ENCODE measurements around the gene SH2D3A.
"Not testable (repeated sequence)": the region's sequence is repeated elsewhere in the genome, so short reads cannot be mapped to it uniquely, and the experiment has no call there.

The SH2D3A gene

GRCh38 chr19:6776999-6777398, 9.8 kb upstream of the SH2D3A start:
- no peak overlapping the region for H3K4me3 ChIP-seq (replicated peaks; ENCODE audit: low read depth, low read length)
- no peak for DNase-seq (ENCODE audit: low read depth)
- TF ChIP-seq CTCF (IDR thresholded peaks at IDR 0.05; ENCODE audit: low read length, missing control alignments) = no peak

- not testable (repeated sequence) for DNase-seq (ENCODE audit: low read depth); H3K4me3 ChIP-seq (replicated peaks; ENCODE audit: low read depth, low read length)
These were observed 8.8 kb upstream of the SH2D3A start for GRCh38 chr19:6776045-6776444.

DNA sequence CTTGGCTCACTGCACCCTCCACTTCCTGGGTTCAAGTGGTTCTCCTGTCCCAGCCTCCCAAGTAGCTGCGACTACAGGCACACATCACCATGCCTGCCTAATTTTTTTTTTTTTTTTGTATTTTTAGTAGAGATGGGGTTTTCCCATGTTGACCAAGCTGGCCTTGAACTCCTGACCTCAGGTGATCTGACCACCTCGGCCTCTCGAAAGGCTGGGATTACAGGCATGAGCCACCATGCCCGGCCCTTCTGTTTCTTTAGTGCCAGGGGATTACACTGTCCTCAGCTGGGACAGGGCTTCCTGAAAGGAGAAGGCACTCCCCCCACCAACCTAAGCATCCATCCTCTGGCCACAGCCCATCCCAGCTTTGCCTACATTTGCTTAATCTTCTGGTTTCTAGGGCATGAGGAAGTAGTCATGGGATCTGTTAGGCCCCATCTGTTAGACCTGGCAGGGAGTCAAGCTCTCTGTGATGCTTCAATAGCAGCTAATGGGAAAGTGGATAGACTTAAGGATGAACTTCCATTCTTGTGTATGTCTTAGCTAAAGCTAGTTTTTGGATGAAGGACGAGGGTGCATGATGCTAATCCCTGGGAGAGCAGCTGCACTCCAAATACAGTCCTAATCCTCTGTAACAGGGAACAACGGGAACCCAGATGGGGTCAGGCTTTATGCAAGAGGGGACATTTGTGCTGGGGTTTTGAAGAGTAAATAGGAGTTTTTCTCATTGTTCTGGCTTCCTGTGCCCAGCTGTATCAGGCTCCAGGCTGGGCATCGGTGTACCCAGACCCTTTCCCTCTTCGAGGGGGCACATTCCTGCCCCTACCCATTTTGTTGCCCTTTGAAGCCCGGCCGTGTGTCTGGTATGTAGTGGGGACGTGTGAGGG, 7.8 kb upstream of the SH2D3A start:
- peak; percentile 44 for DNase-seq (ENCODE audit: low read depth)
- H3K4me3 ChIP-seq (replicated peaks; ENCODE audit: low read depth, low read length) = no peak overlapping the region

DNA sequence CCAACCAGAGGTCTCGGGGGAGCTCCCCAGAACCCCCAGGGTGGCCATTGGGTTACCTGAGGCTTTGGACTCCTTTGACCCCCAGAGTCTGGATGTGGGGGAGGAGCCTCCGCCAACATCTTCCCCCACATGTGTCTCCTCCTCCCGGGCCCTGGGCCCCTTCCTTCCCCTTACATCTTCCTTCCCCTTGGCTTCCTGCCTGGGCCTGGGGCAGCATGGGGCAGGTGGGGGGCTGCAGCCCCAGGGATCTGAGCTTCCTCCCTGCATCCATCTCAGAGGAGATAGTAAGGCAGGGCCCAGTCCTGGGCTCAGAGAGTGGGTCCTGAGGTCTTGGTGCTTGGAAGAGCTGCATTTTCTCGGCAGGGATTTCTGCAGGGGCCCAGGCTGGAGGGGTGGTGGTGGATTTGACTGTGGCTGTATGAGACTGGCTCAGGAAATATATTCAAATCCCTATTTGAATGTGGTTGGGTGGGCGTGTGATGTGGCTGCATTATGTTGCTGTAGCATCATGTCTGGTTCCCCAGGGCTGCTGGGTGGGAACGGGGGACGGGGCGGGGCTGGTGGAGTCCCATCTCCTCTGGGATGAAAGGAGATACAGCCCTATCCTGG, 6.2 kb upstream of the SH2D3A start:
- TF ChIP-seq CTCF (IDR thresholded peaks at IDR 0.05; ENCODE audit: low read length, missing control alignments) = no peak
- DNase-seq (ENCODE audit: low read depth) = no peak
- H3K4me3 ChIP-seq (replicated peaks; ENCODE audit: low read depth, low read length) = no peak overlapping the region

More for the DNA sequence above, 7.8 kb upstream of the SH2D3A start:
- no peak for TF ChIP-seq CTCF (IDR thresholded peaks at IDR 0.05; ENCODE audit: low read length, missing control alignments)

- TF ChIP-seq CTCF (IDR thresholded peaks at IDR 0.05; ENCODE audit: low read length, missing control alignments) = no peak
- no peak for DNase-seq (ENCODE audit: low read depth)
- no peak overlapping the region for H3K4me3 ChIP-seq (replicated peaks; ENCODE audit: low read depth, low read length)
These were observed 5.7 kb upstream of the SH2D3A start for GRCh38 chr19:6772866-6773322.

GRCh38 chr19:6772028-6772865, 5.0 kb upstream of the SH2D3A start, which contains the start of gene VAV1:
VAV1 (plus strand) TSS chr19:6772708; CDS start chr19:6772808, 100 bp downstream.
- peak; percentile 1 for TF ChIP-seq CTCF (IDR thresholded peaks at IDR 0.05; ENCODE audit: low read length, missing control alignments)
- no peak for DNase-seq (ENCODE audit: low read depth)
- no peak within 1 kb of the TSS for H3K4me3 ChIP-seq (replicated peaks; ENCODE audit: low read depth, low read length)

- H3K4me3 ChIP-seq (replicated peaks; ENCODE audit: low read depth, low read length); DNase-seq (ENCODE audit: low read depth): not testable (repeated sequence)
These were observed 4.4 kb upstream of the SH2D3A start for GRCh38 chr19:6771648-6772027.

All from fibroblast of pulmonary artery (primary cell).